Mesenchymal stem cell (in vitro differentiated cells and primary cell): ENCODE measurements around the gene RIMS1.

Experiments
- DNase-seq: peaks from one replicate; pipeline ENCODE4 v3.0.0-alpha.2; 2013
- H2AFZ ChIP-seq: one replicate; pipeline ENCODE4 v1.6.1; 2013; ENCODE audit warnings: low read depth, mild to moderate bottlenecking, control low read depth, inconsistent platforms, low read length, moderate library complexity
- H2AK5ac ChIP-seq: 2 replicates; pipeline ENCODE4 v1.6.1; 2013; ENCODE audit warnings: low read length, moderate library complexity, mild to moderate bottlenecking, inconsistent platforms; ENCODE audit not compliant: severe bottlenecking
- H2BK120ac ChIP-seq: one replicate; pipeline ENCODE4 v1.6.1; 2013; ENCODE audit warnings: low read depth, mild to moderate bottlenecking, inconsistent platforms, low read length, moderate library complexity
- H2BK12ac ChIP-seq, 2 experiments: one replicate each; pipeline ENCODE4 v1.6.1; 2013; ENCODE audit warnings: inconsistent platforms in 2 of 2, low read length in 2 of 2, mild to moderate bottlenecking in 2 of 2, moderate library complexity in 2 of 2, control low read depth in 1 of 2
- H2BK15ac ChIP-seq: one replicate; pipeline ENCODE4 v1.6.1; 2013; ENCODE audit warnings: mild to moderate bottlenecking, low read depth, inconsistent platforms; ENCODE audit not compliant: poor library complexity, severe bottlenecking
- H2BK5ac ChIP-seq: 2 replicates; pipeline ENCODE4 v1.6.1; 2013; ENCODE audit warnings: low read depth, mild to moderate bottlenecking, low read length, control low read depth, inconsistent platforms; ENCODE audit not compliant: poor library complexity, severe bottlenecking
- H3K14ac ChIP-seq, 2 experiments: one replicate each; pipeline ENCODE4 v1.6.1; 2013; ENCODE audit warnings: inconsistent platforms in 2 of 2, low read length in 2 of 2, control low read depth in 1 of 2, mild to moderate bottlenecking in 1 of 2, moderate library complexity in 1 of 2
- H3K18ac ChIP-seq, 2 experiments: one replicate each; pipeline ENCODE4 v1.6.1; 2013; ENCODE audit warnings: inconsistent platforms in 2 of 2, low read length in 2 of 2, control low read depth in 1 of 2, low read depth in 1 of 2, mild to moderate bottlenecking in 1 of 2
- H3K23ac ChIP-seq, 2 experiments: one replicate each; pipeline ENCODE4 v1.6.1; 2013; ENCODE audit warnings: inconsistent platforms in 2 of 2, low read length in 2 of 2, mild to moderate bottlenecking in 2 of 2, moderate library complexity in 2 of 2, control low read depth in 1 of 2
- H3K27ac ChIP-seq: 2 replicates; pipeline ENCODE4 v1.5.1; 2013; ENCODE audit warnings: mild to moderate bottlenecking, moderate library complexity, low read length, control low read depth, inconsistent platforms; ENCODE audit not compliant: poor library complexity, severe bottlenecking
- H3K27me3 ChIP-seq, 2 experiments: 2 replicates each; pipeline versions ENCODE4 v1.6.1 to v1.7.0; 2013; ENCODE audit warnings: low read length in 2 of 2, mild to moderate bottlenecking in 2 of 2, moderate library complexity in 2 of 2, control low read depth in 1 of 2, inconsistent platforms in 1 of 2; ENCODE audit not compliant: control insufficient read depth in 1 of 2, insufficient read depth in 1 of 2
- H3K36me3 ChIP-seq, 2 experiments: 2 replicates each; pipeline versions ENCODE4 v1.6.1 to v1.7.0; 2013; ENCODE audit warnings: low read length in 2 of 2, control low read depth in 1 of 2, inconsistent platforms in 1 of 2, low read depth in 1 of 2, mild to moderate bottlenecking in 1 of 2; ENCODE audit not compliant: insufficient read depth in 2 of 2, control insufficient read depth in 1 of 2
- H3K4ac ChIP-seq, 2 experiments: one replicate each; pipeline ENCODE4 v1.6.1; 2013; ENCODE audit warnings: inconsistent platforms in 2 of 2, low read length in 2 of 2, mild to moderate bottlenecking in 2 of 2, moderate library complexity in 2 of 2, control low read depth in 1 of 2, low read depth in 1 of 2
- H3K4me1 ChIP-seq: 2 replicates; pipeline ENCODE4 v1.6.1; 2013; ENCODE audit warnings: low read depth, low read length, control low read depth; ENCODE audit not compliant: control insufficient read depth, insufficient read depth
- H3K4me2 ChIP-seq: 2 replicates; pipeline ENCODE4 v1.6.1; 2013; ENCODE audit warnings: low read length, mild to moderate bottlenecking, inconsistent platforms; ENCODE audit not compliant: poor library complexity, severe bottlenecking
- H3K4me3 ChIP-seq, 2 experiments: 2 replicates each; pipeline versions ENCODE4 v1.5.1 to v1.7.0; 2013; ENCODE audit warnings: low read length in 2 of 2, mild to moderate bottlenecking in 2 of 2, control low read depth in 1 of 2, low read depth in 1 of 2; ENCODE audit not compliant: insufficient read depth in 1 of 2
- H3K79me1 ChIP-seq: replicated peaks from 2 replicates; pipeline ENCODE4 v1.6.1; 2013; ENCODE audit warnings: mild to moderate bottlenecking, control low read depth, low read length, inconsistent platforms; ENCODE audit not compliant: poor library complexity, severe bottlenecking
- H3K9ac ChIP-seq: 2 replicates; pipeline ENCODE4 v1.7.0; 2013; ENCODE audit warnings: mild to moderate bottlenecking, low read length, moderate library complexity
- H3K9me3 ChIP-seq: 2 replicates; pipeline ENCODE4 v1.7.0; 2013; ENCODE audit warnings: mild to moderate bottlenecking, low read length; ENCODE audit not compliant: control insufficient read depth
- H4K8ac ChIP-seq: one replicate; pipeline ENCODE4 v1.6.1; 2013; ENCODE audit warnings: inconsistent platforms, mild to moderate bottlenecking, low read length, moderate library complexity
- H4K91ac ChIP-seq: one replicate; pipeline ENCODE4 v1.6.1; 2013; ENCODE audit warnings: mild to moderate bottlenecking, low read length, inconsistent platforms
- WGBS: methylation state at CpG from one replicate; pipeline ENCODE4 v1.1.7; 2013; ENCODE audit warnings: mixed read lengths; 5-methylcytosine and 5-hydroxymethylcytosine counted together

RIMS1 gene

DNA sequence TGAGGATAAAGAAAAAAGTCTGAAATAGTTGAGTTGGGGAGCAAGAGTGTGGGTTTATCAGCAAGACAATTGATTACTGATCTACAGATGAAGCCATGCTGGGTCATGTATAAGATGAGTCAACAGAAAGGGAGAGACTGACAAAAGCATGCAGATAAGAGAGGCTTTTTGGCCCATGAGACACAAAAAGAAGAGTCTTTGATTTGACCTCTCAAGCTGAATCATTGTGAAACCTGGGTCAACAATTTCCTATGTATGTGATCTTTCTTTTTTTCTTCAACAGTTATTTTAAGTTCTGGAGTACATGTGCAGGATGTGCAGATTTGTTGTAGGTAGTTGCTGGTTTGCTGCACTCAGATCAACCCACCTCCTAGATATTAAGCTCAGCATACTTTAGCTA, 15.9 kb downstream of the RIMS1 start:
- Histone ChIP-seq H2AFZ (no peak overlapping the region), H3K9me3 (no peaks in the 10 kb centered on the region), H2BK12ac (no peak overlapping the region), H3K14ac (no peak overlapping the region), H3K9ac (no peak overlapping the region), H4K8ac (no peak overlapping the region), H3K79me1 (no peaks in the 10 kb centered on the region), H3K4me2 (no peak overlapping the region), H3K4me3 (no peak overlapping the region), H2BK120ac (no peak overlapping the region), H3K27me3 (no peaks in the 10 kb centered on the region), H2BK5ac (no peak overlapping the region), H3K18ac (no peak overlapping the region), H4K91ac (no peak overlapping the region), H3K4ac (no peak overlapping the region), H3K27ac (no peak overlapping the region), H3K4me1 (no peaks in the 10 kb centered on the region), H2BK15ac (no peak overlapping the region), H3K23ac (no peak overlapping the region), H3K36me3 (no peaks in the 10 kb centered on the region), H2AK5ac (no peak overlapping the region)
- DNase-seq: no peak

DNA sequence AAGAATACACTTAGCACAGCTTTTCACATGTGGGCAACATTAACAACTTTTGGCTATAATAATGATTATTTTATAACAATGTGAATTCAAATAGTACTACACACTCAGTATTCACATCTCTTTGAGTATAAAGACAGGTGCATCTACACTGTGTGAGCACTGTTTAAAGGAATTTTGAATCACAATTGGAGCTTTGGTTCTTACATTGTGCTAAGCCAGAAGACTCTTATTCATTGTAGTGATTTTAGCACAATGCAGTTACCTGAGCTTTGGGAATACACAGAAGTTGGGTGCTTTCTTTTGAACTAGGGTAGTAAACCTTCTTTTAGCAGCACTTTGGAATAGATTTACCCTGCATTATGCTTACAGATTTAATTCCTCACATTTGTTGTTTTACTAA, 20.5 kb downstream of the RIMS1 start:
- no peak overlapping the region for H3K14ac ChIP-seq
- H2BK120ac ChIP-seq: no peak overlapping the region
- no peak overlapping the region for H2AFZ ChIP-seq
- DNase-seq: no peak
- no peak overlapping the region for H3K18ac ChIP-seq
- no peak overlapping the region for H3K4me2 ChIP-seq
- H3K9me3 ChIP-seq: no peaks in the 10 kb centered on the region
- H3K36me3 ChIP-seq: no peaks in the 10 kb centered on the region
- H3K4me3 ChIP-seq: no peak overlapping the region
- H4K8ac ChIP-seq: no peak overlapping the region
- H2BK12ac ChIP-seq: no peak overlapping the region
- no peaks in the 10 kb centered on the region for H3K4me1 ChIP-seq
- no peaks in the 10 kb centered on the region for H3K27me3 ChIP-seq
- H2BK5ac ChIP-seq: no peak overlapping the region
- no peak overlapping the region for H3K4ac ChIP-seq
- no peaks in the 10 kb centered on the region for H3K79me1 ChIP-seq
- no peak overlapping the region for H3K9ac ChIP-seq
- H2BK15ac ChIP-seq: no peak overlapping the region
- no peak overlapping the region for H3K23ac ChIP-seq
- no peak overlapping the region for H2AK5ac ChIP-seq
- no peak overlapping the region for H4K91ac ChIP-seq
- no peak overlapping the region for H3K27ac ChIP-seq

DNA sequence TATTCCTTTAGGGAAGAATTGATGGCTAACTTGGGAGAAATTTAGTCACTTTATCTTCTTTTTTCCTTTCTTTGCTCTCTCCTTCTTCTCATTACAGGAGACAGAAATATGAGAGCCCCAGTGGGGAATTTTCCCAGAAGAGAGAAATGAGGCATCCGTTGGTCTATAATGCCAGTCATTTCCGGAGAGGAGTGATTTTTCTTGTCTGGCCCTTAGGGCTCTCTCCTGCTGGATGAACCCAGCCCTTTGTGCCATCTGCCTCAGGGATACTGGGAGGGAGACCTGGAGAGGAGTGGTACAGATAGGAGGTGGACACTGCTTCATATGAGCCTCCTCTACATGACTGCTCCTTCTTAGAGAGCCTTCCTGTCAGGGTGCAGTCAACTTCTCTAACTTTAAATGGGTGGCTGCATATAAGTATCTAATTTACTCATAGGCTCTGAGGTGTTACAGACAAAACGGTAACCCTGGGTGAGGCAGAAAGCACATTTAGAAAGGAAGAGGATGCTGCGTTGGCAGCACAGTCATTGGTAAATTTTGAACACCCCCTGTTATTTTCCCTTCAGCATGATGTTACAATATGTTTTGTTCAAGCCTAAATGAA, 21.9 kb downstream of the RIMS1 start:
- Histone ChIP-seq H3K4me3 (no peak overlapping the region), H3K14ac (no peak overlapping the region), H3K27me3 (no peaks in the 10 kb centered on the region), H2AK5ac (no peak overlapping the region), H3K23ac (no peak overlapping the region), H3K9me3 (no peaks in the 10 kb centered on the region), H3K9ac (no peak overlapping the region), H3K4me1 (no peaks in the 10 kb centered on the region), H2AFZ (no peak overlapping the region), H2BK5ac (no peak overlapping the region), H4K91ac (no peak overlapping the region), H3K4me2 (no peak overlapping the region), H2BK15ac (no peak overlapping the region), H3K27ac (no peak overlapping the region), H3K79me1 (no peaks in the 10 kb centered on the region), H2BK120ac (no peak overlapping the region), H2BK12ac (no peak overlapping the region), H4K8ac (no peak overlapping the region), H3K4ac (no peak overlapping the region), H3K18ac (no peak overlapping the region), H3K36me3 (no peaks in the 10 kb centered on the region)
- DNase-seq: no peak
- 90% methylated on average over 3 of the region's 4 CpGs for WGBS

DNA sequence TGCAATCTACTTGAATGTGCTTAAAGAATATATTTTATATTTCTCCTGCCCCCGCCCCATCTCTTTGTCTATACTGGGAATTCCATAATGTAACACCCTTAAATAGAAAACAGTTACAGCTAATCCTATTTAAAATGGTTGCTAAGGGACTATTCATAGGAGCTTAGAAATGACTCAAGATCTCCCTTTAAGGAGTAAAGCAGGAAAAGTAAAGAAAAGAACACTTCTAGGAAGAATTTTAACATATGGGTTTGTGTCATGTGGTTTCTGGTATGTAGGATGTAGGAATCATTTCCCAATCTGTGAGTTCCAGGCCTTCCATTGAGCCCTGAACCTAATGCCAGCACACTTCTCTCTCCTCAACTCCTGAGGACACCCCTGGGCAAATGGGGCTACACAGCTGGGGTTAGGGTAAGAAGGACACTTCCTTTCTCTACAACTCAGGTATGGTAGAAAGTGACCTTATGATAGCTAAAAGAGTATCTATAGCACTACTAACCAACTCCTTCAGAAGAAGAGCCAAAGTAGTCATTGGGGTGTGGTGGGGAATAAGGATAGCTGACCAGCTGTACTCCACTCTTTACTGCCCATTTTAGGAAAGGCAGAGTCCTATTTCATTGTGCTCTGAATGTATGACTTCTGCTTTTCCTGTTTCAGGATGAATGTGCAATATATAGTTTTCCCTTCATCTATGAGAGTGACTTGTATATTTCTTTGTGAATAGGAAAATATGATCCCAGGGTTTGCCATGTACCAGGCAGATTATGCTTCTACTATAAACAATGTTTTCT, 27.3 kb downstream of the RIMS1 start:
- Histone ChIP-seq H2AFZ (no peak overlapping the region), H3K9ac (no peak overlapping the region), H4K91ac (no peak overlapping the region), H3K79me1 (no peaks in the 10 kb centered on the region), H3K23ac (no peak overlapping the region), H3K9me3 (no peaks in the 10 kb centered on the region), H3K27ac (no peak overlapping the region), H3K4ac (no peak overlapping the region), H3K36me3 (no peaks in the 10 kb centered on the region), H3K14ac (no peak overlapping the region), H3K4me1 (no peaks in the 10 kb centered on the region), H4K8ac (no peak overlapping the region), H2BK5ac (no peak overlapping the region), H3K27me3 (no peaks in the 10 kb centered on the region), H3K4me3 (no peak overlapping the region), H2BK12ac (no peak overlapping the region), H3K4me2 (no peak overlapping the region), H2BK15ac (no peak overlapping the region), H2BK120ac (no peak overlapping the region), H3K18ac (no peak overlapping the region), H2AK5ac (no peak overlapping the region)
- DNase-seq: no peak
- no CpG with 5 or more reads among the region's 1 CpG for WGBS
